GM23248 (cell line): ENCODE data around the gene KDM2A. TPM values are rescaled to one million over a fixed set of nuclear protein-coding genes. Genes with fewer than 3 reads are reported as not detected.

Source experiments
- DNase-seq: peaks from one replicate; pipeline ENCODE4 v3.0.0-alpha.2; 2015
- H2AFZ ChIP-seq: fragments of 200-600 bp; sonication (generic); 2 replicates; pipeline ENCODE4 v1.6.1; 2016; ENCODE audit warnings: antibody characterized with exemption
- H3F3A ChIP-seq: fragments of 200-600 bp; sonication (generic); 2 replicates; pipeline ENCODE4 v1.6.1; 2016; ENCODE audit warnings: mild to moderate bottlenecking, antibody characterized with exemption, mixed run types; ENCODE audit not compliant: insufficient read depth
- H3K27ac ChIP-seq: fragments of 200-600 bp; sonication (generic); 2 replicates; pipeline ENCODE4 v1.5.1; 2016; ENCODE audit warnings: mild to moderate bottlenecking
- H3K27me3 ChIP-seq: fragments of 200-600 bp; sonication (generic); replicated peaks from 2 replicates; pipeline ENCODE4 v1.6.1; 2016; ENCODE audit warnings: mild to moderate bottlenecking; ENCODE audit not compliant: insufficient read depth
- H3K36me3 ChIP-seq: fragments of 200-600 bp; sonication (generic); 2 replicates; pipeline ENCODE4 v1.6.1; 2016; ENCODE audit warnings: low read depth, mild to moderate bottlenecking
- H3K4me1 ChIP-seq: fragments of 200-600 bp; sonication (generic); 2 replicates; pipeline ENCODE4 v1.6.1; 2016; ENCODE audit warnings: mild to moderate bottlenecking; ENCODE audit not compliant: insufficient read depth
- H3K4me2 ChIP-seq: fragments of 200-600 bp; sonication (generic); one replicate; pipeline ENCODE4 v1.6.1; 2016; ENCODE audit warnings: mild to moderate bottlenecking; ENCODE audit not compliant: unreplicated experiment
- H3K4me3 ChIP-seq: fragments of 200-600 bp; sonication (generic); 2 replicates; pipeline ENCODE4 v1.5.1; 2016; ENCODE audit warnings: mild to moderate bottlenecking
- H3K79me2 ChIP-seq: fragments of 200-600 bp; sonication (generic); 2 replicates; pipeline ENCODE4 v1.6.1; 2016; ENCODE audit warnings: mild to moderate bottlenecking; ENCODE audit not compliant: insufficient read depth
- H3K9ac ChIP-seq: fragments of 200-600 bp; sonication (generic); 2 replicates; pipeline ENCODE4 v1.6.1; 2016; ENCODE audit warnings: mild to moderate bottlenecking
- H3K9me2 ChIP-seq: fragments of 200-600 bp; sonication (generic); 2 replicates; pipeline ENCODE4 v1.6.1; 2016; ENCODE audit warnings: mixed run types, mild to moderate bottlenecking, moderate library complexity; ENCODE audit not compliant: insufficient read depth
- H3K9me3 ChIP-seq: fragments of 200-600 bp; sonication (generic); one replicate; pipeline ENCODE4 v1.6.1; 2017; ENCODE audit warnings: low read depth
- H4K20me1 ChIP-seq: fragments of 200-600 bp; sonication (generic); 2 replicates; pipeline ENCODE4 v1.6.0; 2016; ENCODE audit not compliant: insufficient read depth
- EZH2 ChIP-seq: fragments of 200-600 bp; sonication (generic); IDR thresholded peaks from 2 replicates; pipeline ENCODE4 v1.6.1; 2018; ENCODE audit warnings: antibody characterized with exemption, mild to moderate bottlenecking; ENCODE audit not compliant: insufficient read depth, poor library complexity, severe bottlenecking
- EZH2phosphoT487 ChIP-seq: fragments of 200-600 bp; sonication (generic); IDR thresholded peaks from 2 replicates; pipeline ENCODE4 v1.6.1; 2018; ENCODE audit warnings: antibody characterized with exemption, moderate library complexity, mild to moderate bottlenecking, low read depth; ENCODE audit not compliant: insufficient read depth
- WGBS, 2 experiments: methylation state at CpG; one replicate each; pipeline ENCODE4 v1.1.6; 2015 to 2017; ENCODE audit warnings: low lambda C conversion rate in 2 of 2, low coverage in 1 of 2; ENCODE audit errors: missing lambda C conversion rate in 2 of 2; 5-methylcytosine and 5-hydroxymethylcytosine counted together
- in situ Hi-C: fragments of 300-500 bp; cut with MboI; formaldehyde crosslinking; loops from 2 replicates; pipeline ENCODE4 v1.15.0; 2020
- polyA plus RNA-seq: library from polyadenylated mRNA; unstranded; fragments of >200 nt; fragmentation: Nextera tagmentation; extraction: Ambion mirVana; gene quantifications from 2 replicates; pipeline ENCODE4 v1.2.1, GENCODE V29; 2016
- total RNA-seq: library from RNA; depleted of rRNA; stranded (reverse); fragments of >200 nt; shearing (Covaris generic); gene quantifications from 2 replicates; pipeline ENCODE4 v1.2.3, GENCODE V29; 2014

The KDM2A gene
- total and polyA plus RNA-seq, 2 experiments from 2014 or later, result 12.1 to 34.4 TPM

DNA sequence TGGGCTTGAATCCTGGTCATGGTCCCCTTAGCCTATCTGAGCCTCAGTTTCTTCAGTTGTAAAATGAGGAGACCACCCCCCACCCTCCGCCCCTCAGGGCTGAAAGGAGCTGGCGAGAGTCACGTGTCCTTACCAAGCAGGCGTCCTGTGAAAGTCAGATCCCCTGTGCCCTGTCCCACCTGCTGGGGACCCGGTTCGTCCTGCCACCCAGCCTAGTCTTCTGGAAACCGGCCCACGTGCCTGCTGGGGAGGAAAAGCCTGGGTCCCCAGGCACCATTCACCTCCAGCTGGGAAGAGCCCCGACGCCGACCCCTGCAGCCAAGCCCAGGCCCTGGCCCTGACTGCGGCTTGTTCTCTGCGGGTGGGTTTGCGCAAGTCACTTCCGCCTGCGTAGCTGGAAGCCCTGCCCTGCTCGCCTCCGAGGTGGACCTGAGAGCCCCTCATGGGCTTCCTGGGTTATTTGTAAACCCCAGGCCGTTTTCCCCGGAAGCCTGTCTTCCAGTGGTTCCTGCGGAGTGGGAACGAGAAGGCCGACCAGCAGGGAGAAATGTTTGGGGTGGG, 183.6 kb downstream of the KDM2A start:
- DNase-seq, result peak; percentile 37
- Histone ChIP-seq H3K4me1 (0 out of 2 replicates have a peak, but pooled peaks cover 12% of the 10 kb centered on the region), H3K27me3 (no peaks in the 10 kb centered on the region), H2AFZ (peak overlapping the region; percentile 64), H3K27ac (no peak overlapping the region), H3K9me3 (no peaks in the 10 kb centered on the region), H3K9ac (peak overlapping the region; percentile 79), H3K79me2 (peaks cover 10% of the 10 kb centered on the region; the same call in 1 of the 2 replicates), H3K36me3 (no peaks in the 10 kb centered on the region; the same call in 1 of the 2 replicates), H3F3A (no peaks in the 10 kb centered on the region), H3K4me2 (peak overlapping the region; percentile 93), H4K20me1 (no peaks in the 10 kb centered on the region), H3K9me2 (no peaks in the 10 kb centered on the region), H3K4me3 (peak overlapping the region; percentile 82)
- in situ Hi-C loops, result no loop called here
- 19 to 25% methylated on average over 20 to 23 of the region's 23 CpGs for whole genome bisulfite sequencing, 2 experiments
- TF ChIP-seq EZH2, result no peak
- no peak for TF ChIP-seq EZH2phosphoT487

DNA sequence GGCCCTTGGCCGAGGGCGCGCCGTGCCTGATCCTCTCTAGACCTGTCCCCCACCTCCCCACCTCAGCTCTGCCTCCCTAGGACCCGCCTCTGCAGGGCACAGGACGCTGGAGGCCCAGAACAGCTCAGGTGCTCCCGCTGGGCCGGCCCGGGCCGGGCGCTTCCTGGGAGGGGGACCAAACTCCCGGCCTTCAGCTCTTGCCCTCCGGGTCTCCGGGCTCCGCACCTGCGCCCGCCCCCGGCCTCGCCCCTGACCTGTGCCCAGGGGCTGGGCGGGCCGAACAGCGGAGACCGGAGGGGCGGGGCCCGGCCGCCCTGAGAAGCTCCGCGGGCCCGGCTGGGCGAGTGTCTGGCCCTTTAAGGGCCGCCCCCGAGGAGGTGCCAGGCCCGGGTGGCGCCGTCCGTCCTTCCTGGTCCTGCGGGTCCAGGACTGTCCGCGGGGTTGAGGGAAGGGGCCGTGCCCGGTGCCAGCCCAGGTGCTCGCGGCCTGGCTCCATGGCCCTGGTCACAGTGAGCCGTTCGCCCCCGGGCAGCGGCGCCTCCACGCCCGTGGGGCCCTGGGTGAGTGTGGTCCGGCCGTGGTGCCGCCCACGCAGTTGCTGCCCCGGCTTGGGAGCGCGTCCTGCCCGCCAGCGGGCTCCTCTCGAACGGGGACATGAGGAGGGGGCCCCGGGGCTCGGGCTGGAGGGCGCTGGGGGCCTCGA, 184.2 kb downstream of the KDM2A start, which contains the start of gene SSH3:
TSS of gene SSH3 (plus strand) at position 399 of the 703 bp plus-strand sequence. CDS start at position 495, 96 bp downstream.
- H3K36me3 ChIP-seq, result no peaks in the 10 kb centered on the region; the same call in 1 of the 2 replicates
- DNase-seq, result peak; percentile 82
- no peaks in the 10 kb centered on the region for H3K9me2 ChIP-seq
- H3K9ac ChIP-seq, result peak within 1 kb of the TSS; percentile 79
- in situ Hi-C loops, result no loop called here
- H3F3A ChIP-seq, result no peaks in the 10 kb centered on the region
- no peaks in the 10 kb centered on the region for H3K27me3 ChIP-seq
- no peak for TF ChIP-seq EZH2phosphoT487
- TF ChIP-seq EZH2, result no peak
- H3K27ac ChIP-seq, result no peak within 1 kb of the TSS
- no peaks in the 10 kb centered on the region for H4K20me1 ChIP-seq
- 1 to 2% methylated on average over 40 of the region's 65 CpGs for WGBS, 2 experiments
- peaks cover 3% of the 10 kb centered on the region; the same call in 1 of the 2 replicates for H3K79me2 ChIP-seq
- H3K4me1 ChIP-seq, result 0 out of 2 replicates have a peak, but pooled peaks cover 12% of the 10 kb centered on the region
- peak within 1 kb of the TSS; percentile 93 for H3K4me2 ChIP-seq
- H3K4me3 ChIP-seq, result peak within 1 kb of the TSS; percentile 82
- H2AFZ ChIP-seq, result peak within 1 kb of the TSS; percentile 64
- no peaks in the 10 kb centered on the region for H3K9me3 ChIP-seq

DNA sequence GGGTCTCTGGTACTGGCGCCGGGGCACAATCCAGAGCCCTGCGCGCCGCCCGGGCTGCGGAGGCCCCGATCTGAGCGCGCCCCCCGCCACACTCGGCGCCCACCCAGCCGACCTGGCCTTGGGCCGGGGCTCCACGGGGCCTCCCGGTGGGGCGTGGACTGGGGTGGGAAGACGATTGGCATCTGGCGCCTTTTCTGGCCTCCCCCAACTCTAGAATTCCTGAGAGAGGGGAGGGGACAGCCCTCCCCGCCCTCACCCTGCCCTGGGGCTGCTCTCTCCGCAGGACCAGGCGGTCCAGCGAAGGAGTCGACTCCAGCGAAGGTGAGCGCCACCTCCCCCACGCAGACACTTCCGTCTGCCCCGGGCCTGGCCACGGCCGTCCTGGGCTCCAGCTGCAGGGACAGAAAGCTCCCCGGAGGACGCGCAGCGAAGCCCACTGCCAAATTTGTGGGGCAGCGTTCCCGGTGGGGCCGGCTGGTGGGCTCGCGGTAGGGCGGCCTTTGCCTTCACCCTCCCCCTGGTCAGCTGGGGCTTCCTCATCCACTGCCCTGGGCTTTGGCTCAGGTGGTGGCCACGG, 184.9 kb downstream of the KDM2A start:
- Histone ChIP-seq H3K4me2 (peak overlapping the region; percentile 93), H3K9ac (peak overlapping the region; percentile 79), H3K36me3 (no peaks in the 10 kb centered on the region; the same call in 1 of the 2 replicates), H3K9me2 (no peaks in the 10 kb centered on the region), H3F3A (no peaks in the 10 kb centered on the region), H2AFZ (peak overlapping the region; percentile 64), H3K9me3 (no peaks in the 10 kb centered on the region), H4K20me1 (no peaks in the 10 kb centered on the region), H3K27me3 (no peaks in the 10 kb centered on the region), H3K4me1 (0 out of 2 replicates have a peak, but pooled peaks cover 12% of the 10 kb centered on the region), H3K27ac (no peak overlapping the region), H3K4me3 (peak overlapping the region; percentile 82), H3K79me2 (no peaks in the 10 kb centered on the region)
- TF ChIP-seq EZH2phosphoT487 (no peak), EZH2 (no peak)
- WGBS, 2 experiments, result 2% methylated on average over 35 to 42 of the region's 43 CpGs
- in situ Hi-C loops, result no loop called here
- DNase-seq, result peak; percentile 52

- peak overlapping the region; percentile 79 for H3K9ac ChIP-seq
- H4K20me1 ChIP-seq, result no peaks in the 10 kb centered on the region
- no peaks in the 10 kb centered on the region for H3K9me2 ChIP-seq
- DNase-seq, result no peak
- no peaks in the 10 kb centered on the region; the same call in 1 of the 2 replicates for H3K36me3 ChIP-seq
- H3K4me1 ChIP-seq, result 0 out of 2 replicates have a peak, but pooled peaks cover 12% of the 10 kb centered on the region
- H3K27ac ChIP-seq, result no peak overlapping the region
- H3K9me3 ChIP-seq, result no peaks in the 10 kb centered on the region
- peak overlapping the region; percentile 93 for H3K4me2 ChIP-seq
- peak overlapping the region; percentile 82 for H3K4me3 ChIP-seq
- no peaks in the 10 kb centered on the region for H3F3A ChIP-seq
- 67 to 71% methylated on average over 14 of the region's 14 CpGs for WGBS, 2 experiments
- no peaks in the 10 kb centered on the region for H3K79me2 ChIP-seq
- TF ChIP-seq EZH2 (no peak), EZH2phosphoT487 (no peak)
- no peaks in the 10 kb centered on the region for H3K27me3 ChIP-seq
- in situ Hi-C loops, result no loop called here
- H2AFZ ChIP-seq, result peak overlapping the region; percentile 64; the same call in 1 of the 2 replicates
Observed at GRCh38 chr11:67304511-67305113, 185.5 kb downstream of the KDM2A start.
